IPS-20b (cell line): ENCODE results near the gene SSH2.
"Not testable (repeated sequence)": the region's sequence is repeated elsewhere in the genome, so short reads cannot be mapped to it uniquely, and the experiment has no call there.

Experiments
- H3K27ac ChIP-seq: one replicate; pipeline ENCODE4 v1.5.1; 2013; ENCODE audit warnings: low read length
- H3K27me3 ChIP-seq: 2 replicates; pipeline ENCODE4 v1.6.1; 2013; ENCODE audit warnings: mild to moderate bottlenecking, low read length, inconsistent platforms; ENCODE audit not compliant: insufficient read depth
- H3K36me3 ChIP-seq: 2 replicates; pipeline ENCODE4 v1.6.1; 2013; ENCODE audit warnings: low read depth, mild to moderate bottlenecking, inconsistent platforms, low read length, moderate library complexity; ENCODE audit not compliant: insufficient read depth
- H3K4me1 ChIP-seq: 2 replicates; pipeline ENCODE4 v1.6.1; 2013; ENCODE audit warnings: mild to moderate bottlenecking, control low read depth, inconsistent platforms, low read length, moderate library complexity; ENCODE audit not compliant: insufficient read depth
- H3K4me3 ChIP-seq: 2 replicates; pipeline ENCODE4 v1.5.1; 2013; ENCODE audit warnings: mild to moderate bottlenecking, low read length, inconsistent platforms
- H3K9ac ChIP-seq: 2 replicates; pipeline ENCODE4 v1.6.1; 2013; ENCODE audit warnings: low read depth, mild to moderate bottlenecking, inconsistent platforms, low read length, moderate library complexity
- H3K9me3 ChIP-seq: 2 replicates; pipeline ENCODE4 v1.6.1; 2013; ENCODE audit warnings: mild to moderate bottlenecking, low read depth, low read length, inconsistent platforms; ENCODE audit not compliant: insufficient read depth

SSH2 gene

DNA sequence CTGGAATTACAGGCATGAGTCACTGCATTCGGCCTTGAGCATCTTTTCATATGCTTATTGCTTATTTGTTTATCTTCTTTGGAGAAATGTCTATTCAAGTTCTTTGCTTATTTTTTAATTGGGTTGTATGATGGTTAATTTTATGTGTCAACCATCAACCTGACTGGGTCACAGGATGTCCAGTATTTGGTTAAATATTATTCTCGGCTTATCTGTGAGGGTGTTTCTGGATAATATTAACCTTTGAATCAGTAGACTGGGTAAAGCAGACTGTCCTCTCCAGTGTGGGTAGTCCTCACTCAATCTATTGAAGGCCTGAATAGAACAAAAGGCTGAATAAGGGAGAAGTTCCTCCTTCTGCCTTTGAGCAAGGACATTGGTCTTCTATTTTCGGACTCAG, 142.0 kb downstream of the SSH2 start:
- Histone ChIP-seq H3K9ac (no peak overlapping the region), H3K4me3 (no peak overlapping the region)

DNA sequence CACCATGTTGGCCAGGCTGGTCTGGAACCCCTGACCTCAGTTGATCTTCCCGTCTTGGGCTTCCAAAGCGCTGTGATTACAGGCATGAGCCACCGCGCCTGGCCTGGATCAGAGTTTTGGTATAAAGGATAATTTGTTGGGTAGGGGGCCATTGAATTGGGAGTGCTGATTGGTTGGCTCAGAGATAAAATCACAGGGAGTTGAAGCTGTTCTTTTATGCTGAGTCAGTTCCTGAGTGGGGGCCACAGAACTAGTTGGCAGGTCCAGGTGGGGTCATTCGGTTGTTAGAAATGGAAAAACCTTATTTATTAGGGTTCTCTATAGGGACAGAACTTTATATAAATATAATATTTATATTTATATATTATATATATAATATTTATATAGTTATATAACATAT, 147.1 kb downstream of the SSH2 start:
- H3K9ac ChIP-seq: no peak overlapping the region
- H3K4me1 ChIP-seq: peaks cover 9% of the 10 kb centered on the region
- no peak overlapping the region for H3K27ac ChIP-seq
- no peaks in the 10 kb centered on the region for H3K27me3 ChIP-seq
- H3K4me3 ChIP-seq: no peak overlapping the region
- no peaks in the 10 kb centered on the region for H3K9me3 ChIP-seq
- H3K36me3 ChIP-seq: no peaks in the 10 kb centered on the region

More for the DNA sequence above, 142.0 kb downstream of the SSH2 start:
- Histone ChIP-seq H3K9me3 (no peaks in the 10 kb centered on the region), H3K27ac (no peak overlapping the region), H3K4me1 (peaks cover 18% of the 10 kb centered on the region), H3K27me3 (no peaks in the 10 kb centered on the region), H3K36me3 (no peaks in the 10 kb centered on the region)

DNA sequence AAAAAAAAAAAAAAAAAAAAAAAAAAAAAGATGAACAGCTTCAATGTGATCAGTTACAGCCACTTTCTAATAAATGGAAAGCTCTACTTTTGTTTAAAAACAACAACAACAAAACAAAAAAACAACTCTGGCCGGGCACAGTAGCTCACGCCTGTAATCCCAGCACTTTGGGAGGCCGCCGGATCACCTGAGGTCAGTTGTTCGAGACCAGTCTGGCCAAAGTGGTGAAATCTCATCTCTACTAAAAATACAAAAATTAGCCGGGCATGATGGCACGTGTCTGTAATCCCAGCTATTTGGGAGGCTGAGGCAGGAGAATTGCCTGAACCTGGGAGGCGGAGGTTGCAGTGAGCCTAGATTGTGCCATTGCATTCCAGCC, 150.2 kb downstream of the SSH2 start:
- H3K9ac ChIP-seq, H3K27ac ChIP-seq, H3K4me1 ChIP-seq, H3K4me3 ChIP-seq, H3K9me3 ChIP-seq, H3K27me3 ChIP-seq, H3K36me3 ChIP-seq: not testable (repeated sequence)

DNA sequence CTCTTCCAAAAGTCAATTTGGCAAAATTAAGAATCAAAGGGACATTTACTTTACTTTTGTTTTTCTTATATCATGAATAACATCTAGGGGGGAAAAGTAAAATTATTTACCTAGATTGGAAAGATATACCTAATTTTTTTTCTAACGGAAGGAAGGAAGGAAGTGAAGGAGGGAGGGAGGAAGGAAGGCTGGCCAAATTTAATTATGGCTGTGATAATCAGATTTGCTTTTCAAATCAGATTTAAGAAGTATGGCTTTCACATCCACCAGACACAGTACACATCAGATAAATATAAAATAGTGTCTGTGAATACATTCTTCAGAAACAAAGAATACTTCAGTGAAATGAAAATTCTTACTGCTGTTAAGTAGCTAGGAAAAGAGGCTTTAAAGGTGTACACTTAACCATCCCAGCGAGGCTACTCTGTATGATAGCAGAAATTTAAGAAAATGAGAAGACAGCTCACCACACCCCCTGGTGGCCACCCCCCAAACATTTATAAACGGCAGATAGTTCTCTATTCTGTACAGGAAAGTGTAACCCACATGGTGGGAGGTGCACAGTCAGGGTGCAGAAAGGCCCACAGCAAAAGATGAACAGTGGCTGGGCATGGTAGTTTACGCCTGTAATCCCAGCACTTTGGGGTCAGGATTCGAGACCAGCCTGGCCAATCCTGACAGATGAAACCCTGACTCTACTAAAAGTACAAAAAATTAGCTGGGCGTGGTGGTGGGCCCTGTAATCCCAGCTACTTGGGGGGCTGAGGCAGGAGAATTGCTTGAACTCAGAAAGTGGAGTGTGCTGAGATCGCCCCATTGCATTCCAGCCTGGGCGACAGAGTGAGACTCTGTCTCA, 150.8 kb downstream of the SSH2 start:
- Histone ChIP-seq H3K9me3 (no peaks in the 10 kb centered on the region), H3K36me3 (no peaks in the 10 kb centered on the region), H3K9ac (no peak overlapping the region), H3K4me3 (no peak overlapping the region), H3K27ac (no peak overlapping the region), H3K4me1 (no peaks in the 10 kb centered on the region), H3K27me3 (no peaks in the 10 kb centered on the region)

DNA sequence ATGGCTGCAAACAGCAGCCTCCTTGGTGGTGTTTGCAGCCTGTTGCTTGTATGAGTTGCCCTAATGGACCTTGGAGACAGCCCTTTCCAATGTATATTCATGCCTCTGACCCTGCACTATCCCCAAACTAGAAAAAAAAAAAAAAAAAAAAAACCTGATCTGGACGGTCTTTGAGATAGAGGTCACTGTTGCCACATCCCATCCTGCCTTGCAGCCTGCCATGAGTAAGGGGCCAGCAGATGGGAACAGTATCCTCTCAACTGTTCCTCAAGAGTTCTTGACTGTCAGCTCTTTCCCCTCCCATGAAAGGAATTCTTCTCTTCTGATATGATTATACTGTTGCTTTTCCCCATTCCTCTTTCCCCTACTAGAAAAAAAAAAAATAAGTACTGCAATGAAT, 152.4 kb downstream of the SSH2 start:
- Histone ChIP-seq H3K9me3 (no peaks in the 10 kb centered on the region), H3K4me1 (no peaks in the 10 kb centered on the region), H3K4me3 (no peak overlapping the region), H3K9ac (no peak overlapping the region), H3K36me3 (no peaks in the 10 kb centered on the region), H3K27ac (no peak overlapping the region), H3K27me3 (no peaks in the 10 kb centered on the region)

DNA sequence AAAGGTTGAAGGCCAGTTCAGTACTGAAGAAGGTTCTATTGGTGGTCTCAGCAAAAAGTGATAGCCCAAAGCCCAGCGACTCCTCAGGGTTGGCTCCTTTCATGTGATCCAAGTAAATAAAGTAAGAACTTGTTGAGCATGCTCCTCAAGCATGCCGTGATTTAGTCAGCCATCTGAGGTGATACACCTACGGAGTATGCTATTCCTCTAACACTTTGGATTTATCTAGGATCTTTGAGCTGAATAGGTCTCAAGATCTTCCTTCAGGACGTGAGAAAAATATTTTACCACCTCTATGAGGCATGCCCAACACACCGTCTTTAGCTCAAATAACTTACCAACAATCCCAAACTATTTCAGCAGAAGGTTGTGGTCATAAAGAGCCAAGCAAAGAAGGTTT, 154.0 kb downstream of the SSH2 start:
- no peak overlapping the region for H3K27ac ChIP-seq
- H3K4me3 ChIP-seq: no peak overlapping the region
- H3K27me3 ChIP-seq: no peaks in the 10 kb centered on the region
- H3K36me3 ChIP-seq: no peaks in the 10 kb centered on the region
- no peak overlapping the region for H3K9ac ChIP-seq
- no peaks in the 10 kb centered on the region for H3K4me1 ChIP-seq
- H3K9me3 ChIP-seq: no peaks in the 10 kb centered on the region

DNA sequence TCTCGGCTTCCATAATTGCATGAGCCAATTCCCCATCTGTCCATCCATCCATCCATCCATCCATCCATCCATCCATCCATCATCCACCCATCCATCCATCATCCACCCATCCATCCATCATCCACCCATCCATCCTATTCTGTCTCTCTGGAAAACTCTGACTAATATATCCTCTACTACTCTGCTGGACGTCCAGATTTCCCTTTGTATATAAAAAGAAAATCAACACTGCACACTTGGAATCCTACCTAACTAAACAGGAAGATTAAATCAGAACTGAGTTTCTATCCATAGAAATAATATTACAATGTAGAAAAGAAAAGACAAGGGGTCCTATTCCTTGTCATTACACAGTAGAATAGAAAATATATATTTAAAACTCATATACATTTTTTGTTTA, 157.0 kb downstream of the SSH2 start:
- no peak overlapping the region for H3K27ac ChIP-seq
- H3K27me3 ChIP-seq: no peaks in the 10 kb centered on the region
- H3K36me3 ChIP-seq: no peaks in the 10 kb centered on the region
- H3K9ac ChIP-seq: no peak overlapping the region
- no peak overlapping the region for H3K4me3 ChIP-seq
- H3K9me3 ChIP-seq: no peaks in the 10 kb centered on the region
- no peaks in the 10 kb centered on the region for H3K4me1 ChIP-seq

DNA sequence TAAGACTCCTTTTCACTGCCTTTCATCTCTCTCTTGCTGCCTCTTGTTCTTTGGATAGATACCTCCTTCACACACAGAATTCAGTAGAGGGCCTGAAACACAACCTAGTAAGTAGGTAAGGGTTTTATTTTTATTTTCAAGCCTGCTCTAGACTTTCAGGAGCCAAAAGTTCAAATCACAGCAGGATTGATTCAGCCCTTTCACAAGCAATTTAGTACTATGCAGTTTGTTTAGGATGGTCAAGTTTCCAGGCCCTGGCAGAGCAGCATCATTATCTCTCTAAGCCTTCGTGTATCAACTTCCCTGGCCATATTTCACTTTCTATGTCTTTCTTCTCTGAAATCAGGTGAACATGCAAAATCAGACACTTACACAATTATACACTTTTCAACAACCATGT, 158.5 kb downstream of the SSH2 start:
- no peaks in the 10 kb centered on the region for H3K27me3 ChIP-seq
- H3K9ac ChIP-seq: no peak overlapping the region
- no peaks in the 10 kb centered on the region for H3K4me1 ChIP-seq
- H3K36me3 ChIP-seq: no peaks in the 10 kb centered on the region
- H3K27ac ChIP-seq: no peak overlapping the region
- H3K9me3 ChIP-seq: no peaks in the 10 kb centered on the region
- no peak overlapping the region for H3K4me3 ChIP-seq

DNA sequence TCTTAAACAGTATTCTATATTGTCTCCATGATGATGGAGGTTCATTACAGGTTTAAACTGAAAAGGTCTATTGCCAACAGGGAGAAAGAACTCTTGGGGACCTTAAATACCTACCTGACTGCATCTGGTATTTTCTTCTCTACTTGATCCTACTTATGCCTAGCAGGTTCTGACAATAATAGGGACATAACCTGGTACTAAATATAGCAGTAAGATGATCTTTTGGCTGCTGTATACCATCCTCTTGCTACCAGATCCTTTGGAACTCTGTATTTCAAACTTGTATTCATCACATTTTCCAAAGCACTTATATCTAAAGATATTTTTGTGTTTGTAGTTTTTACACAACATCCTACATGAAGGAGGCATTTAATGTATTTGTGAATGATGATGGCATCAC, 160.8 kb downstream of the SSH2 start:
- Histone ChIP-seq H3K27ac (no peak overlapping the region), H3K9ac (no peak overlapping the region), H3K4me1 (no peaks in the 10 kb centered on the region), H3K4me3 (no peak overlapping the region), H3K36me3 (no peaks in the 10 kb centered on the region), H3K9me3 (no peaks in the 10 kb centered on the region), H3K27me3 (no peaks in the 10 kb centered on the region)

DNA sequence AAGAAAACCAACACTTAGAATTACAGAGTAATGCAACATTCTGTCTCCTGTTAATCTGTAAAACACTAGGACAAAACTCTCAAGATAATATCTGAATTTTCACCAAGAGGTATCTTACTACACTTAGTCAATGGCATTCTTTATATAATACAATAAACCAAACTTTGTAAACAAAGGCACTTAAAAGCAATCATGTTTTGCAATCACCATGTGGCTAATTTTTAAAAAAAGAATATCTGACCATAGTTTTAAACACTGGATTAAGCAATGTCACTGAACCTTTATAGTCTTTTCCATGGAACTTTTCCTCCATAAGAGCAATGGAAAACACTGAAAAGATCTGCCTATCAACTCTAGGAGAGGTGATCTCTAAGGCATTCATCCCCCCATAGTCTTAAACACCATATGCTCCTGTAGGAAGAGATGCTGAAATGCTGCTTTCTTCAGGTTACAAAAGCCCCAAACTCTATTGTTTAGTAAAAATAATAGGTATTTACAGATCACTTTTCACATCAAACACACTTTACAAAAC, 163.2 kb downstream of the SSH2 start:
- Histone ChIP-seq H3K36me3 (no peaks in the 10 kb centered on the region), H3K27ac (no peak overlapping the region), H3K9ac (no peak overlapping the region), H3K4me3 (no peak overlapping the region), H3K9me3 (no peaks in the 10 kb centered on the region), H3K27me3 (no peaks in the 10 kb centered on the region), H3K4me1 (no peaks in the 10 kb centered on the region)

DNA sequence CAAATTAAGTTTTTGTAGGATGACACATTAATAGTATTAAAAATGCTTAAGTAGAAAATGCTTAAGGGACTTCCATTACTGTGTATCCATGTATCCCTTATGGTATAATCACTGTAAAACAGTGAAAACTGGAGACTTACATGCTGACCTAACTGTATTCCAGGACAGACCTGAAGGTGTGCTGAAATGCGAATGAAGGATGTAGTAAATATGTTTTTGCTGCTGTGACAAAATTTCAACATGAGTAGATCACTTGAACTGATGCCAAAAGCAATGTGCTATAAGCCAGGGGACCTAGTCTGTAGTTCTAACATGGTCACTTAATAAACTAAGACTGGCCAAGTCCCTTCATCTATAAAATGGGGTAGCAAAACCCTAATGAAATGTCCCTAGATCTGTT, 165.3 kb downstream of the SSH2 start:
- H3K9ac ChIP-seq: no peak overlapping the region; the same call in 1 of the 2 replicates
- no peak overlapping the region for H3K27ac ChIP-seq

DNA sequence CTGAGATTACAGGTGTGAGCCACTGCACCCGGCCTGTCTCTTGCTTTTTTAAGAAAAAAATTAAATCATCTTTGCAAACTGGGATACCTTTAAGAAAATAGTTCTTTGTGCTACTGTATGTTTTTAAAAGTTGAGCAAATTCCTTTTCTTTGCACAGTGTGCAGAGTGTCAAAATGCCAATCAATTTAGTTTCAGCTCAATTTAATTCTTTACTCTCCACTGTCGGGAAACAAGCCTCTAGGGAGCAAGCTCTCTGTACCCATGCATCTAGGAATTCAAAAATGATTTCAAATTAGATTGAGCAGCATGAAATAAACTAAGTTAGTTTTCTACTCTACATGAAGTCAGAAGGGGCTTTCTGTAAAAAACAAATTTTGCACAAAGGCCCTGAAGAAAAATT, 165.8 kb downstream of the SSH2 start:
- peaks cover 19% of the 10 kb centered on the region for H3K27me3 ChIP-seq
- H3K4me3 ChIP-seq: no peak overlapping the region
- H3K27ac ChIP-seq: no peak overlapping the region
- H3K36me3 ChIP-seq: no peaks in the 10 kb centered on the region
- H3K4me1 ChIP-seq: peaks cover 7% of the 10 kb centered on the region
- H3K9me3 ChIP-seq: no peaks in the 10 kb centered on the region
- no peak overlapping the region for H3K9ac ChIP-seq

More for the DNA sequence above, 165.3 kb downstream of the SSH2 start:
- H3K27me3 ChIP-seq: peaks cover 14% of the 10 kb centered on the region
- H3K4me1 ChIP-seq: peaks cover 6% of the 10 kb centered on the region
- no peaks in the 10 kb centered on the region for H3K36me3 ChIP-seq
- H3K9me3 ChIP-seq: no peaks in the 10 kb centered on the region
- no peak overlapping the region for H3K4me3 ChIP-seq
